RCC 7860 (cell line): Measurements from ENCODE around the gene CD300LF.

Experiments
- DNase-seq: peaks from one replicate; pipeline ENCODE4 v3.0.0-alpha.2; 2015; ENCODE audit warnings: low spot score
- FAIRE-seq: peaks from 2 replicates; lab custom pipeline; 2012; peaks lifted over from hg19 to GRCh38; lab: Jason Lieb, UNC

CD300LF gene

GRCh38 chr17:74746376-74746775 is 33.7 kb upstream of the CD300LF start:
- DNase-seq (no peak), FAIRE-seq (no peak)

GRCh38 chr17:74745548-74746177 is 32.9 kb upstream of the CD300LF start:
- DNase-seq (no peak), FAIRE-seq (no peak)

- FAIRE-seq = no peak
- DNase-seq = peak; percentile 35
Measured at GRCh38 chr17:74744714-74745547, 32.2 kb upstream of the CD300LF start.

- FAIRE-seq (no peak), DNase-seq (no peak)
Measured at GRCh38 chr17:74744349-74744713, 31.6 kb upstream of the CD300LF start.

- FAIRE-seq (no peak), DNase-seq (no peak)
Measured at GRCh38 chr17:74743755-74744154, 31.0 kb upstream of the CD300LF start.

GRCh38 chr17:74742978-74743545 is 30.3 kb upstream of the CD300LF start:
- FAIRE-seq (no peak), DNase-seq (no peak)

GRCh38 chr17:74742153-74742515 is 29.4 kb upstream of the CD300LF start:
- DNase-seq (no peak), FAIRE-seq (no peak)

- FAIRE-seq (no peak), DNase-seq (no peak)
Measured at GRCh38 chr17:74740641-74741387, 28.1 kb upstream of the CD300LF start.

- FAIRE-seq (no peak), DNase-seq (no peak)
Measured at GRCh38 chr17:74740173-74740572, 27.4 kb upstream of the CD300LF start.

- DNase-seq (no peak), FAIRE-seq (no peak)
Measured at GRCh38 chr17:74739227-74739831, 26.6 kb upstream of the CD300LF start.

- DNase-seq (no peak), FAIRE-seq (no peak)
Measured at GRCh38 chr17:74738051-74738996, 25.6 kb upstream of the CD300LF start.

GRCh38 chr17:74737299-74738050 is 24.8 kb upstream of the CD300LF start:
- FAIRE-seq (no peak), DNase-seq (no peak)

GRCh38 chr17:74736513-74737298 is 24.0 kb upstream of the CD300LF start, which contains the start of gene RAB37:
Gene RAB37, plus strand, starts transcription at chr17:74737256. Its CDS starts 17 bp downstream, at chr17:74737273.
- DNase-seq (no peak), FAIRE-seq (no peak)

- FAIRE-seq (no peak), DNase-seq (no peak)
Measured at GRCh38 chr17:74734256-74734655, 21.5 kb upstream of the CD300LF start.

GRCh38 chr17:74733365-74734122 is 20.8 kb upstream of the CD300LF start:
- DNase-seq (no peak), FAIRE-seq (no peak)

- FAIRE-seq (no peak), DNase-seq (no peak)
Measured at GRCh38 chr17:74732042-74732867, 19.5 kb upstream of the CD300LF start.

GRCh38 chr17:74731347-74731605 is 18.6 kb upstream of the CD300LF start:
- no peak for FAIRE-seq

More at GRCh38 chr17:74731347-74731605, 18.6 kb upstream of the CD300LF start:
- DNase-seq = no peak
